Measurements from ENCODE around the gene EIF4G3. TPM values are rescaled to one million over a fixed set of nuclear protein-coding genes. Genes with fewer than 3 reads are reported as not detected.
"Not testable (repeated sequence)": the region's sequence is repeated elsewhere in the genome, so short reads cannot be mapped to it uniquely, and the experiment has no call there.

EIF4G3 gene
- total and polyA plus RNA-seq, 2 donors (not counting 3 experiments of a cell fraction or from before 2014, with no cell fraction given), result 40.7 to 78.5 TPM

- H3K9me3 ChIP-seq (replicated peaks; ENCODE audit: control insufficient read depth, insufficient read depth, low read length); H2AFZ ChIP-seq (ENCODE audit: low read depth, low read length); H3K4me2 ChIP-seq (ENCODE audit: insufficient read depth, low read length); H4K20me1 ChIP-seq (replicated peaks; ENCODE audit: control insufficient read depth, extremely low read depth, insufficient read depth, low read length); H3K36me3 ChIP-seq (ENCODE audit: control insufficient read depth in 2 of 2, extremely low read depth in 1 of 2, insufficient read depth in 2 of 2, low read length in 2 of 2); BruUV-seq (replicated peaks); FAIRE-seq; H3K27me3 ChIP-seq (ENCODE audit: control insufficient read depth in 2 of 2, insufficient read depth in 2 of 2, low read length in 2 of 2); H3K4me3 ChIP-seq (replicated peaks in 1 of 3; ENCODE audit: insufficient read depth in 1 of 3, low read depth in 1 of 3, low read length in 3 of 3); DNase-seq (ENCODE audit: low read depth, low spot score); H3K27ac ChIP-seq (ENCODE audit: insufficient read depth, low read depth, low read length); H3K9ac ChIP-seq (replicated peaks; ENCODE audit: extremely low read depth, insufficient read depth, low read length); H3K9me1 ChIP-seq (replicated peaks; ENCODE audit: control insufficient read depth, extremely low read depth, insufficient read depth, low read length); dilution Hi-C loops (cut with MboI; ENCODE audit: extremely low pct_ligation_motif_present, low sequenced_read_pairs): not testable (repeated sequence)
- Histone ChIP-seq H3K79me2 (ENCODE audit: control insufficient read depth, insufficient read depth, low read length) (peaks cover 19% of the 10 kb centered on the region), H3K4me1 (ENCODE audit: control insufficient read depth, extremely low read depth, insufficient read depth, low read length) (peaks cover 13% of the 10 kb centered on the region)
- ChIA-PET POLR2A (interaction anchor here (0.6 kb wide), 1 partner anchor 323 kb away, joined by 3 read pairs; no protein-coding TSS in a partner anchor), CTCF (interaction anchor here (1.0 kb wide), 1 partner anchor 12 kb away, joined by 3 read pairs; no protein-coding TSS in a partner anchor)
- intact Hi-C loops (cut with micrococcal nuclease), result loop anchor here (5.0 kb wide), 2 partner anchors 92 to 388 kb away; partner anchors contain the start of gene EIF4G3
Observed at GRCh38 chr1:20789598-20789997, 387.1 kb downstream of the EIF4G3 start.

- POLR2A ChIA-PET, result interaction anchor here (0.7 kb wide), 1 partner anchor 37 kb away, joined by 4 read pairs; no protein-coding TSS in a partner anchor
- CTCF ChIA-PET, result interaction anchor here (0.7 to 4.7 kb wide), 7 partner anchors 11 to 407 kb away, joined by 3 to 49 read pairs (median 4); no protein-coding TSS in a partner anchor
- FAIRE-seq, result peak; percentile 8
- intact Hi-C loops (cut with micrococcal nuclease) (loop anchor here (5.0 kb wide), 2 partner anchors 91 to 389 kb away; partner anchors contain the start of gene EIF4G3), dilution Hi-C loops (cut with MboI; ENCODE audit: extremely low pct_ligation_motif_present, low sequenced_read_pairs) (no loop called here)
- TF ChIP-seq MAX (IDR thresholded peaks at IDR 0.05; ENCODE audit: insufficient read depth, insufficient read length) (no peak), CTCF (IDR thresholded peaks at IDR 0.05; ENCODE audit: extremely low read depth in 1 of 2, insufficient read depth in 1 of 2, low read depth in 1 of 2, low read length in 2 of 2) (no peak), POLR2A (IDR thresholded peaks at IDR 0.05; ENCODE audit: low read depth, low read length) (no peak), MYC (IDR thresholded peaks at IDR 0.05; ENCODE audit: low read depth, low read length) (no peak), POLR2AphosphoS5 (IDR thresholded peaks at IDR 0.05; ENCODE audit: insufficient read depth, low read depth, low read length) (no peak), GATA2 (IDR thresholded peaks at IDR 0.05; ENCODE audit: insufficient read depth, insufficient read length, low read depth, low read length) (no peak), JUN (IDR thresholded peaks at IDR 0.05; ENCODE audit: borderline replicate concordance, insufficient read depth, insufficient read length, low read depth) (no peak), FOS (IDR thresholded peaks at IDR 0.05; ENCODE audit: borderline replicate concordance, insufficient read depth, low read length) (no peak), EZH2 (IDR thresholded peaks at IDR 0.05; ENCODE audit: borderline replicate concordance, low read depth, low read length, severe bottlenecking) (no peak)
- H3K9me1 ChIP-seq (replicated peaks; ENCODE audit: control insufficient read depth, extremely low read depth, insufficient read depth, low read length), result no peaks in the 10 kb centered on the region
- no peaks in the 10 kb centered on the region for H3K9me3 ChIP-seq (replicated peaks; ENCODE audit: control insufficient read depth, insufficient read depth, low read length)
- H3K79me2 ChIP-seq (ENCODE audit: control insufficient read depth, insufficient read depth, low read length), result peaks cover 34% of the 10 kb centered on the region
- no peaks in the 10 kb centered on the region for H4K20me1 ChIP-seq (replicated peaks; ENCODE audit: control insufficient read depth, extremely low read depth, insufficient read depth, low read length)
- H3K4me2 ChIP-seq (ENCODE audit: insufficient read depth, low read length), result peak overlapping the region; percentile 80
- peak overlapping the region; percentile 64 for H2AFZ ChIP-seq (ENCODE audit: low read depth, low read length)
- H3K27ac ChIP-seq (ENCODE audit: insufficient read depth, low read depth, low read length), result peak overlapping the region; percentile 93
- H3K4me1 ChIP-seq (ENCODE audit: control insufficient read depth, extremely low read depth, insufficient read depth, low read length), result peaks cover 13% of the 10 kb centered on the region
- no peaks in the 10 kb centered on the region for H3K27me3 ChIP-seq (ENCODE audit: control insufficient read depth in 2 of 2, insufficient read depth in 2 of 2, low read length in 2 of 2)
- DNase-seq (ENCODE audit: low read depth, low spot score), result peak; percentile 71
- peak overlapping the region; percentile 95 for H3K9ac ChIP-seq (replicated peaks; ENCODE audit: extremely low read depth, insufficient read depth, low read length)
- BruUV-seq (replicated peaks), result no TSS peak
- peak overlapping the region; percentile 82 to 88 (median 83) for H3K4me3 ChIP-seq (replicated peaks in 1 of 3; ENCODE audit: insufficient read depth in 1 of 3, low read depth in 1 of 3, low read length in 3 of 3)
- no peaks in the 10 kb centered on the region for H3K36me3 ChIP-seq (ENCODE audit: control insufficient read depth in 2 of 2, extremely low read depth in 1 of 2, insufficient read depth in 2 of 2, low read length in 2 of 2)
Observed at GRCh38 chr1:20787840-20788795, 388.6 kb downstream of the EIF4G3 start.

Measured in endothelial cell of umbilical vein (primary cell).